Activated CD8-positive, alpha-beta memory T cell treated with anti-CD3 and anti-CD28 coated beads, Interleukin-2, amount 50 U/mL, for 1 hour (primary cell): Measurements from ENCODE around the gene CFAP119.

Source experiments
- DNase-seq: peaks from one replicate; pipeline ENCODE4 v3.0.0-alpha.2; 2020; ENCODE audit errors: extremely low read depth

Gene CFAP119

GRCh38 chr16:30782486-30783279 lies 20.8 kb upstream of the CFAP119 start:
- no peak for DNase-seq

GRCh38 chr16:30780549-30780948 lies 18.7 kb upstream of the CFAP119 start:
- no peak for DNase-seq

- no peak for DNase-seq
Measured at GRCh38 chr16:30780021-30780420, 18.2 kb upstream of the CFAP119 start.

GRCh38 chr16:30779596-30779995 lies 17.7 kb upstream of the CFAP119 start:
- no peak for DNase-seq

GRCh38 chr16:30778549-30779244 lies 16.8 kb upstream of the CFAP119 start:
- DNase-seq, result no peak

GRCh38 chr16:30777591-30778297 lies 15.9 kb upstream of the CFAP119 start:
- DNase-seq, result no peak

- no peak for DNase-seq
Measured at GRCh38 chr16:30775392-30776188, 13.7 kb upstream of the CFAP119 start.

GRCh38 chr16:30775131-30775391 lies 13.2 kb upstream of the CFAP119 start:
- no peak for DNase-seq

GRCh38 chr16:30774367-30775130 lies 12.7 kb upstream of the CFAP119 start:
- no peak for DNase-seq

GRCh38 chr16:30773826-30774225 lies 12.0 kb upstream of the CFAP119 start:
- DNase-seq, result no peak

GRCh38 chr16:30771726-30772125 lies 9.9 kb upstream of the CFAP119 start:
- DNase-seq, result no peak

GRCh38 chr16:30769379-30770089 lies 7.7 kb upstream of the CFAP119 start:
- DNase-seq, result no peak

GRCh38 chr16:30768583-30769181 lies 6.8 kb upstream of the CFAP119 start:
- DNase-seq, result no peak

- no peak for DNase-seq
Measured at GRCh38 chr16:30767767-30768465, 6.1 kb upstream of the CFAP119 start.

- DNase-seq, result no peak
Measured at GRCh38 chr16:30766933-30767284, 5.0 kb upstream of the CFAP119 start.

GRCh38 chr16:30766206-30766932 lies 4.5 kb upstream of the CFAP119 start:
- no peak for DNase-seq

- DNase-seq, result no peak
Measured at GRCh38 chr16:30764816-30765465, 3.1 kb upstream of the CFAP119 start.

- no peak for DNase-seq
Measured at GRCh38 chr16:30764086-30764485, 2.2 kb upstream of the CFAP119 start.
